SJSA1 (cell line): Measurements from ENCODE around the gene DEXI. TPM values are rescaled to one million over a fixed set of nuclear protein-coding genes. Genes with fewer than 3 reads are reported as not detected.
"Not testable (repeated sequence)": the region's sequence is repeated elsewhere in the genome, so short reads cannot be mapped to it uniquely, and the experiment has no call there.

Experiments
- DNase-seq, 2 experiments: peaks; one replicate each; pipeline ENCODE4 v3.0.0-alpha.2; 2015 to 2020; ENCODE audit warnings: low spot score in 2 of 2, low read depth in 1 of 2
- H3K27ac ChIP-seq: fragments of 250-450 bp; sonication (Bioruptor Pico); 2 replicates; pipeline ENCODE4 v1.5.1; 2020; ENCODE audit warnings: mild to moderate bottlenecking, moderate library complexity
- H3K27me3 ChIP-seq: fragments of 250-450 bp; sonication (Bioruptor Pico); replicated peaks from 2 replicates; pipeline ENCODE4 v1.5.1; 2020; ENCODE audit warnings: mild to moderate bottlenecking, moderate library complexity
- H3K36me3 ChIP-seq: fragments of 250-450 bp; sonication (Bioruptor Pico); 2 replicates; pipeline ENCODE4 v1.5.1; 2020; ENCODE audit warnings: mild to moderate bottlenecking
- H3K4me1 ChIP-seq: fragments of 250-450 bp; sonication (Bioruptor Pico); replicated peaks from 2 replicates; pipeline ENCODE4 v1.6.1; 2021; ENCODE audit warnings: mild to moderate bottlenecking
- H3K4me3 ChIP-seq: fragments of 250-450 bp; sonication (Bioruptor Pico); 2 replicates; pipeline ENCODE4 v1.5.1; 2020; ENCODE audit warnings: mild to moderate bottlenecking
- H3K9me3 ChIP-seq: fragments of 250-450 bp; sonication (Bioruptor Pico); replicated peaks from 2 replicates; pipeline ENCODE4 v1.5.1; 2020; ENCODE audit warnings: mild to moderate bottlenecking
- total RNA-seq: library from RNA; depleted of rRNA; stranded (reverse); fragments of >200 nt; shearing (Covaris generic); gene quantifications from 2 replicates; pipeline ENCODE4 v1.2.3, GENCODE V29; 2014

DEXI gene
- total RNA-seq, 1 experiment from 2014 or later = 43.5 TPM

GRCh38 chr16:10978871-10979446, 36.7 kb upstream of the DEXI start:
- Histone ChIP-seq H3K27ac (no peak overlapping the region), H3K36me3 (peaks cover 18% of the 10 kb centered on the region), H3K27me3 (no peaks in the 10 kb centered on the region), H3K4me3 (no peak overlapping the region), H3K4me1 (no peaks in the 10 kb centered on the region), H3K9me3 (no peaks in the 10 kb centered on the region)
- no peak for DNase-seq

GRCh38 chr16:10978124-10978523, 35.9 kb upstream of the DEXI start:
- peaks cover under 1% of the 10 kb centered on the region for H3K4me1 ChIP-seq
- no peak overlapping the region for H3K4me3 ChIP-seq
- no peaks in the 10 kb centered on the region for H3K9me3 ChIP-seq
- H3K27me3 ChIP-seq = no peaks in the 10 kb centered on the region
- H3K27ac ChIP-seq = no peak overlapping the region
- DNase-seq = no peak
- peaks cover 18% of the 10 kb centered on the region for H3K36me3 ChIP-seq

- Histone ChIP-seq H3K4me1 (peaks cover 13% of the 10 kb centered on the region), H3K27ac (no peak overlapping the region), H3K4me3 (no peak overlapping the region), H3K27me3 (no peaks in the 10 kb centered on the region), H3K9me3 (no peaks in the 10 kb centered on the region), H3K36me3 (peaks cover 26% of the 10 kb centered on the region)
- no peak for DNase-seq
These were observed 34.4 kb upstream of the DEXI start for GRCh38 chr16:10976634-10977033.

DNA sequence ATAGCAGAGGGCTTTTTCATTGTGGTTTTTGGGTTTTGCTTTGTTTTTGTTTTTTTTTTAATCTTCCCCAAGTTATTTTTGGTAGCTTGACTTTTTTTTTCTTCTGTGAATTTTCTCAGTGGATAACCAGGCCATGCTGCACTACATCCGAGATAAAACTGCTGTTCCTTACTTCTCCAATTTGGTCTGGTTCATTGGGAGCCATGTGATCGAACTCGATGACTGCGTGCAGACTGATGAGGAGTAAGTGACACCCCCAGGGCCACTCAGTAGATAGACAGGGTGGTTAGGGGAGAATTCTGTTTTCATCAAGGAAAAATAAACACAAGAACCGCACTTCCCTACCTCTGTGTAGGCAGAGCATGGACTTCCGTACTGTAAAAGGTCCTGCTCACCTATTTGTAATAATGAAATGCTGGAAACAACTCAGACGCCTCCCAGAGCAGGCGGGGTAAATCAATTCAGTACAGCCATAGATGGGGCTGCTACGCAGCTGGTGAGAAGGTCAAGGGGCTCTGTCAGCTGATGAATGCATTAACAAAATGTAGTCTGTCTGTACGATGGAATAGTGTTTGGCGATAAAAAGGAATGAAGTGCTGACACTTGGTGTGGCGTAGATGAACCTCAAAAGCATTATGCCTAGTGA, 30.7 kb upstream of the DEXI start:
- Histone ChIP-seq H3K27me3 (no peaks in the 10 kb centered on the region), H3K4me1 (peaks cover 15% of the 10 kb centered on the region), H3K9me3 (no peaks in the 10 kb centered on the region), H3K36me3 (peaks cover 32% of the 10 kb centered on the region), H3K4me3 (no peak overlapping the region), H3K27ac (no peak overlapping the region)
- DNase-seq = no peak

DNA sequence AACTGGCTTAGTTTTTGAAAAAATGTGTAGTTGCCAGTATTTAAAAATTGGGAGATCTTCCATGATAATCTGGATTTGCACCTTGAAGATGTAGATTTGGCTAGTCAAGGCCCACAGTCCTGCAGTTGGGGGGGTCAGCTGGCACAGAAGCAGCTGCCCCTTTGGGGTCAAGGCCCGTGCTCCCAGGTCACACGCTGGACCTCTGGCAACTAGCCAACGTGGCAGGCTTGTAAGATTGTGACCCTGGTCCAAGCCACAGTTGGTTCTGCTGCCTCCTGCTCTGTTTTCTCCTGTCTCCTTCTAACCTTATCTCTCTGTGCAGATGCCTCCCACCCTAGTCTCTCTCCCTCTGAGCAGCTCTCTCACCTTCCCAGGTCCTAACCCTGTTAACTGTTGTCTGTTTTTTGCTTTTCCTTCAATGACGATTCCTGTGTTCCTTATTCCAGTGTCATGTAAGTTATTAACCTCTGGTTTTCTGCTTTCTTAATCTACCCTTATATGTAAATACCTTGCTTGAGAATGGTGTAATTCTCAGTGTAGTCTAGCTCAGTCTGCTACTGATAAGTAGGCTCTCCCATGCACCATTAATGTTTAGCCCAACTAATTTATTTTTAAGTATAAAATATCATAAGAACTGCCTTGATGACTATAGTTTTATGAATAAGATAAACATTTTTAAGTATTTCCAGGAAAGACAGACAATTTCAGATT, 30.0 kb upstream of the DEXI start:
- DNase-seq = no peak
- Histone ChIP-seq H3K27ac (no peak overlapping the region), H3K4me3 (no peak overlapping the region), H3K4me1 (peaks cover 15% of the 10 kb centered on the region), H3K36me3 (peaks cover 32% of the 10 kb centered on the region), H3K27me3 (no peaks in the 10 kb centered on the region), H3K9me3 (no peaks in the 10 kb centered on the region)

DNA sequence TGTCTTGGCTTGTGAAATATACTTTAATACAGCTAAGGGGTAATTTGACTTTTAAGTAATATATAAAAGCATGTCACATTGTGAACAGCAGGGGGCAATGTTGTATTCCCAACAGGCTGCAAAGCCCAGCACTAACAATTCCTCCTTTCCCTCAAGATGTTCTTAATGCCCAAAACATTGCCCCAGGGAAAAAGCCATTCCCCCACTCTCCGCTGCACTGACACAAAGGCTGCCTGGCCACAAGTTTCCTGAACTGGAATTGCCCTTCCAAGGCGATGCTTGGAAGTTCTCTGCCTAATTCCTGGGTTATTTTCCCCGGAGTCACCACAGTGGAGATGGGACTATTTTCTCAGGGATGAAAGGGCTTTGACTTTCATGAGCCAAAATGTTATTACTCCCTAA, 29.3 kb upstream of the DEXI start:
- Histone ChIP-seq H3K36me3 (peaks cover 28% of the 10 kb centered on the region), H3K4me3 (no peak overlapping the region), H3K9me3 (no peaks in the 10 kb centered on the region), H3K27me3 (no peaks in the 10 kb centered on the region), H3K4me1 (peaks cover 15% of the 10 kb centered on the region), H3K27ac (no peak overlapping the region)
- peak; percentile 77 to 82 for DNase-seq

- no peak overlapping the region for H3K27ac ChIP-seq
- no peak for DNase-seq
- H3K4me1 ChIP-seq = peaks cover 15% of the 10 kb centered on the region
These were observed 27.8 kb upstream of the DEXI start for GRCh38 chr16:10970065-10970464.

GRCh38 chr16:10969615-10970014, 27.3 kb upstream of the DEXI start:
- Histone ChIP-seq H3K27ac (no peak overlapping the region), H3K36me3 (peaks cover 32% of the 10 kb centered on the region)

More at GRCh38 chr16:10970065-10970464, 27.8 kb upstream of the DEXI start:
- Histone ChIP-seq H3K4me3 (no peak overlapping the region), H3K27me3 (no peaks in the 10 kb centered on the region), H3K9me3 (no peaks in the 10 kb centered on the region), H3K36me3 (peaks cover 29% of the 10 kb centered on the region)

DNA sequence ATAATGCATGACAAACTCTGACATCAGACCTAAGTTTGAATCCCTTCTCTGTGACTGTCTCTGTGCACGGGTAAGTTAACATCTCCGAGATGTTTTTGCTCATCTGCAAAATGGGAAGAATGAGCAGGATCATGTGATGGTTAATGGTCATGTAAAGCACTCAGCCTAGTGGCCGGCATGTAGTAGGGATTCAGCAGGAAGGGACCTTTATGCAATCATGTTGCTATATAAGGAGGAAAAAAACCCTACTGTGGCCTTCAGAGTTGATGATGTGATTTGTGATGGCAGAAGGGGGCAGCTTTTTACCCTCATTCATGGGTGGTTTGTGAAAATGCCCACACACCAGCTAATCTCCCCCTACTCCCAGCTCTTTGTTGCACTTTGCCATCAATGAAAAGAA, 26.2 kb upstream of the DEXI start:
- no peak overlapping the region for H3K4me3 ChIP-seq
- no peaks in the 10 kb centered on the region for H3K9me3 ChIP-seq
- peaks cover 36% of the 10 kb centered on the region for H3K36me3 ChIP-seq
- peaks cover 19% of the 10 kb centered on the region for H3K4me1 ChIP-seq
- H3K27ac ChIP-seq = no peak overlapping the region
- DNase-seq = no peak
- H3K27me3 ChIP-seq = no peaks in the 10 kb centered on the region

More at GRCh38 chr16:10969615-10970014, 27.3 kb upstream of the DEXI start:
- Histone ChIP-seq H3K4me1 (peaks cover 15% of the 10 kb centered on the region), H3K9me3 (no peaks in the 10 kb centered on the region), H3K27me3 (no peaks in the 10 kb centered on the region), H3K4me3 (no peak overlapping the region)
- no peak for DNase-seq

DNA sequence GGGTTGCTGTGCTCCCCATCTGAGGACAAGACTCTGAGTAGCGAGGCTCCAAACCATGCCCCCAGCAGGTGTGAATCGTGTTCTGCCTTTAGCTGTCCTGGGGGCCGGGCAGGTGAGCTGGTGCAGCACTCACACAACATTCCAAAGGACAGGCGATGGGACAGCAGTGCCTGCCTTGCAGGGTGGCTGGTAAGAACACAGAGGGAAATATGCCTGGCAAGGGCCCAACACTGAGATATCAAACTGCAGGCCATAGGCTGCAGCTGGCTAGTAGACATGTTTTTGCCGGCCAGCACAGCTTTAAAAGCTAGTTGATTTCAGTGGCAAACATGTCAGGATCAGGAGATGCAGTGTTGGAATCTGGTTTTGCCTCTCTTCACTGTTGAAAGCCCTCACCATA, 25.7 kb upstream of the DEXI start:
- Histone ChIP-seq H3K36me3 (peaks cover 39% of the 10 kb centered on the region), H3K27ac (no peak overlapping the region), H3K9me3 (no peaks in the 10 kb centered on the region), H3K27me3 (no peaks in the 10 kb centered on the region), H3K4me1 (peaks cover 17% of the 10 kb centered on the region), H3K4me3 (no peak overlapping the region)
- DNase-seq = no peak

DNA sequence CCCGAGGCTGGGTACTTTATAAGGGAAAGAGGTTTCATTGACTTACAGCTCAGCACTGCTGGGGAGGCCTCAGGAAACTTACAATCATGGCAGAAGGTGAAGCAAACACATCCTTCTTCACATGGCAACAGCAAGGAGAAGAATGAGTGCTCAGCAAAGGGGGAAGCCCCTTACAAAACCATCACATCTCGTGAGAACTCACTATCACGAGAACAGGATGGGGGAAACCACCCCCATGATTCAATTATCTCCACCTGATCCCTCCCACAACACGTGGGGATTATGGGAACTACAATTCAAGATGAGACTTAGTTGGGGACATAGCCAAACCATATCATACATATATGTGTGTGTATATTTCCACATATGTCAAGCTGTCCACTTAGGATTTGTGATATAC, 24.3 kb upstream of the DEXI start:
- not testable (repeated sequence) for H3K9me3 ChIP-seq, H3K4me1 ChIP-seq, H3K4me3 ChIP-seq, DNase-seq, H3K27ac ChIP-seq, H3K27me3 ChIP-seq
- H3K36me3 ChIP-seq = peaks cover 36% of the 10 kb centered on the region

GRCh38 chr16:10966129-10966528, 23.9 kb upstream of the DEXI start:
- no peak for DNase-seq
- Histone ChIP-seq H3K27ac (no peak overlapping the region), H3K9me3 (no peaks in the 10 kb centered on the region), H3K4me1 (peaks cover 10% of the 10 kb centered on the region), H3K27me3 (no peaks in the 10 kb centered on the region), H3K4me3 (no peak overlapping the region), H3K36me3 (peaks cover 33% of the 10 kb centered on the region)

GRCh38 chr16:10965440-10966061, 23.3 kb upstream of the DEXI start:
- Histone ChIP-seq H3K27me3 (no peaks in the 10 kb centered on the region), H3K27ac (no peak overlapping the region)

DNA sequence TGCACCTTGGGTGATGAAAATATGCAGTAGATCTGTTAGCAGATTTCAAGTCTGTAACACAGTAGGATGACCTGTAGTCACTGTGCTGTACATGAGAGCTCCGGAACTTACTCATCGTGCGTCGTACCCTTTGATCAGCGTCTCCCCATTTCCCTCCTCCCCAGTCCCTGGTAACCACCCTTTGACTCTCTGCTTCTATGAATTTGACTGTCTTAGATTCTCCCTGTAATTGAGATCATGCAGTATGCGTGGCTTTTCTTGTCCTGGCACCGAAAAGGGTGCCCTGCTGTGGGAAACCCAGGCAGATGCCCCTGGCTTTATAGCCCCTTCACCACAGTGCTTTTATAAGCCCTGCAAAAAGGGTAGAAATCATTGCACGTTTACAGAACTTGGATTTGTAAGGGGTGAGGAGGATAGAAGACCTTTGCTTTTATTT, 22.6 kb upstream of the DEXI start:
- DNase-seq = no peak
- Histone ChIP-seq H3K27ac (no peak overlapping the region), H3K9me3 (no peaks in the 10 kb centered on the region), H3K36me3 (peaks cover 30% of the 10 kb centered on the region), H3K27me3 (no peaks in the 10 kb centered on the region), H3K4me3 (no peak overlapping the region), H3K4me1 (peaks cover 20% of the 10 kb centered on the region)

More at GRCh38 chr16:10965440-10966061, 23.3 kb upstream of the DEXI start:
- Histone ChIP-seq H3K9me3 (no peaks in the 10 kb centered on the region), H3K36me3 (peaks cover 30% of the 10 kb centered on the region), H3K4me3 (no peak overlapping the region), H3K4me1 (peaks cover 16% of the 10 kb centered on the region)
- DNase-seq = no peak
